Airway epithelial cell (primary cell): Measurements from ENCODE around the gene B4GALT6. TPM values are rescaled to one million over a fixed set of nuclear protein-coding genes. Genes with fewer than 3 reads are reported as not detected.

Experiments used
- total RNA-seq: library from RNA; depleted of rRNA; stranded (reverse); fragments of >200 nt; gene quantifications from 2 replicates; pipeline ENCODE4 v1.2.3, GENCODE V29; 2015

The B4GALT6 gene
- total RNA-seq = 1.8 and 3.7 TPM in 2 replicates

DNA sequence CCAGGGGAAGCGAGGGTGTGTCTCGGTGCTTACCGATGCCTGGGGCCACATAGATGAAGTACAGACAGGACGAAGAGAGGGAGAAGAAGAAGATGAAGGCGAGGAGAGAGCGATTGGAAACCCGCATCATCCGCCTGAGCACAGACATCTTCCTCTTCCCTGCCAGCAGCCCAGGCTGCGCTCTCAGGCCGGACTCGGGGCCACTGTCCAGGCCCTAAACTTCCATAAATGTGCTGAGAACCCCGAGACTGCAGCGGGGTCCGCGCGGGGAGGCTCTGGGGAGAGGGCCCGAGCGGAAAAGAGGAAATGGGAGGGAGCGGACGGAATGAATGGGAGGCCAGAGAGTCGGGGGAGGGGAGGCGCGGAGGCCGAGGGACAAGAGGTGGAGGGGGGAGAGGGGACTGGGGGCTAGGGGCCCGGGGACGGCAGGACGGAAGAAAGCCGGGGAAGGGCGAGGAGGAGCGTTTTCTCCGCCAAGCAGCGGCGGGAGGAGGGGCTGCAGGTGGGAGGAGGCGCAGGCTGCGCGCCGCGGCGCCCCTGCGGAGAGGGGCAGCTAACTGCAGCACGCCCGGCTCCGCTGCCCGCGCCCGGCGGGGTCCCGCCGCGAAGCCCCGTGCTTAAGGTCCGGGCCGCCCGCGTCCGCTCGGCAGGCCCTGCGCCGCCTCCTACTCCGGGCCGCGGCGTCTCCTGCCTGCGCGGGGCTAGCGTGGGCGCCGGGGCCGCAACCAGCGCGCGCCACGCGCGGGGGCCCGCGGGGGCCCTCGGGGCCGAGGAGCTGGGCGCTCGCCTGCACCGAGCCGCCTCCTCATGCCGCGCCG, at the start of gene B4GALT6:
Gene B4GALT6 (minus strand): TSS at position 303 of the 818 bp plus-strand sequence. CDS start 155 bp downstream, at position 148.

GRCh38 chr18:31591628-31592027, 92.8 kb downstream of the B4GALT6 start, which contains the start of gene TTR:
Gene TTR, plus strand, starts transcription at chr18:31591877. Its CDS starts 26 bp downstream, at chr18:31591903.

Other genes with a start within 250 kb of the B4GALT6 start
- 165 and 218 TPM in 2 replicates for gene DSG3, start 236.8 kb downstream of the B4GALT6 start, total RNA-seq
- 63.6 and 93.5 TPM in 2 replicates for gene DSG2, start 186.4 kb downstream of the B4GALT6 start, total RNA-seq
- gene TTR, start 92.7 kb downstream of the B4GALT6 start, total RNA-seq = not detected in 2 replicates
- gene SLC25A52, start 76.3 kb upstream of the B4GALT6 start, total RNA-seq = not detected in 2 replicates